ENCODE results near the gene SETDB2.

The SETDB2 gene

DNA sequence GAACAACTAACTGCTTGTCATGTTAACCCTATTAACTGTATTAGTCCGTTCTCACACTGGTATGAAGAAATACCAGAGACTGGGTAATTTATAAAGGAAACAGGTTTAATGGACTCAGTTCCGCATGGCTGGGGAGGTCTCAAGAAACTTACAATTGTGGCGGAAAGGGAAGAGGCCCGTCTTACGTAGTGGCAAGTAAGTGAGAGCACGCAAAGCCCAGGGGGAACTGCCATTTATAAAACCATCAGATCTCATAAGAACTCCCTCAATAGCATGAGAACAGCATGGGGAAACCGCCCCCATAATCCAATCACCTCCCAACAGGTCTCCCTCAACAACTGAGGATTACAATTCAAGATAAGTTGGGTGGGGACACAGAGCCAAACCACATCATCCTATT, 86.4 kb downstream of the SETDB2 start:
- TF ChIP-seq CTCF (IDR thresholded peaks at IDR 0.05; ENCODE audit: low read depth, low read length): no peak
- H3K4me3 ChIP-seq (ENCODE audit: low read depth, low read length): no peak overlapping the region

DNA sequence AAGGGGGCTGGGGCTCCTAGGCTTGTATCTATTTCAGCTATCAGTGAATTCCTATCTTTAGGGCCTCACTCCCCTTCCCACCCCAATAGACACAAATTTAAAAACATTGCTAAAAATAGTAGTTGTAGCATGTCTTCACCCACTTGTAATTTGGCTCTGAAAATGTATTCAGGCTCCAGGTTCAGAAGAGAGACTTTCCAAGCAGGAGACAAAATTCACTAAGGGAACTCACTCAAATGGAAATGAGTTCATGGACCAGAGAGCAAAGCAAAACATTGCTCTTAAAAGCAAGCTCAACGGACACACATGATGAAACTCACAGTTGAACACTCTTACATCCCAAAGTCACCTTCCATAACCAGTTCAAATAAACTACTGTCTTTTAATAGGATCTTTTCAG, 88.5 kb downstream of the SETDB2 start:
- no peak overlapping the region for H3K4me3 ChIP-seq (ENCODE audit: low read depth, low read length)
- no peak for TF ChIP-seq CTCF (IDR thresholded peaks at IDR 0.05; ENCODE audit: low read depth, low read length)

DNA sequence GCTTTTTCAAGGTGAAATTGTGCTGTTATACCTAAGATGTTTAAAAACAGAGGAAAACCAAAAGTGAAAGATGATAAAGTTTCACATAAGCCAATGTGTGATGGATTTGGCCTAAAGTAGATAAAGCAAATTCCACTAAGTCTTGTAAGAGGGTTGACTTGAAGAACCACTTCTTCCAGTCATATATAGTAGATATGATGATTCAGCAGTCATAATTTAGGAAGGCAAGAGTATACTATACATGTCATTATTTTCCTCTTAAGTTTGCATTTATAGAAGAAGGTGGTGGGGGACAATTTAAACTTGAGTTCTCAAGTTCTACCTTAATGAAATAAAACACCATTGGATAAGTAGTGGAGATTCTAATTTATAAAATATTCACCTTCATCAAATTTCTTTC, 88.9 kb downstream of the SETDB2 start:
- TF ChIP-seq CTCF (IDR thresholded peaks at IDR 0.05; ENCODE audit: low read depth, low read length): no peak
- H3K4me3 ChIP-seq (ENCODE audit: low read depth, low read length): no peak overlapping the region

GRCh38 chr13:49533591-49534269, 89.7 kb downstream of the SETDB2 start:
- H3K4me3 ChIP-seq (ENCODE audit: low read depth, low read length): no peak overlapping the region
- TF ChIP-seq CTCF (IDR thresholded peaks at IDR 0.05; ENCODE audit: low read depth, low read length): no peak

- no peak overlapping the region for H3K4me3 ChIP-seq (ENCODE audit: low read depth, low read length)
- no peak for TF ChIP-seq CTCF (IDR thresholded peaks at IDR 0.05; ENCODE audit: low read depth, low read length)
These were observed 92.2 kb downstream of the SETDB2 start for GRCh38 chr13:49536144-49536873.

DNA sequence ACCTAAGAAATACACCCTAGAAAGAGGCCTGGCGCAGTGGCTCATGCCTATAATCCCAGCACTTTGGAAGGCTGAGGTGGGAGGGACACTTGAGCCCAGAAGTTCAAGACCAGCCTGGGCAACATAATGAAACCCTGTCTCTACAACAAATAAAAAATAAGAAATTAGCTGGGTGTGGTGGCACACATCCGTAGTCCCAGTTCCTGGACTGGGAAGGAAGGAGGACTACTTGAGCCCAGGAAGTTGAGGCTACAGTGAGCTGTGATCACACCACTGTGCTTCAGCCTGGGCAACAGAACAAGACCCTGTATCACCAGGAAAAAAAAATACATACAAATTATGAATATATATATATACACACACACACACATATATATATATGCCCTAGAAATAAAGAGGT, 94.3 kb downstream of the SETDB2 start:
- TF ChIP-seq CTCF (IDR thresholded peaks at IDR 0.05; ENCODE audit: low read depth, low read length): no peak
- H3K4me3 ChIP-seq (ENCODE audit: low read depth, low read length): no peak overlapping the region

- no peak overlapping the region for H3K4me3 ChIP-seq (ENCODE audit: low read depth, low read length)
- no peak for TF ChIP-seq CTCF (IDR thresholded peaks at IDR 0.05; ENCODE audit: low read depth, low read length)
These were observed 95.2 kb downstream of the SETDB2 start for GRCh38 chr13:49539313-49539712.

Measured in WI38 (cell line).